Stimulated activated CD4-positive, alpha-beta T cell treated with anti-CD3 and anti-CD28 coated beads, Interleukin-12 subunit alpha, Interleukin-12 subunit beta, amount 100 ng/mL, for 24 hours (primary cell): ENCODE data around the gene NTM.
"Not testable (repeated sequence)": the region's sequence is repeated elsewhere in the genome, so short reads cannot be mapped to it uniquely, and the experiment has no call there.

Experiments used
- DNase-seq, 2 experiments: peaks; one replicate each; pipeline ENCODE4 v3.0.0-alpha.2; 2020; ENCODE audit warnings: low read depth in 2 of 2

Gene NTM

DNA sequence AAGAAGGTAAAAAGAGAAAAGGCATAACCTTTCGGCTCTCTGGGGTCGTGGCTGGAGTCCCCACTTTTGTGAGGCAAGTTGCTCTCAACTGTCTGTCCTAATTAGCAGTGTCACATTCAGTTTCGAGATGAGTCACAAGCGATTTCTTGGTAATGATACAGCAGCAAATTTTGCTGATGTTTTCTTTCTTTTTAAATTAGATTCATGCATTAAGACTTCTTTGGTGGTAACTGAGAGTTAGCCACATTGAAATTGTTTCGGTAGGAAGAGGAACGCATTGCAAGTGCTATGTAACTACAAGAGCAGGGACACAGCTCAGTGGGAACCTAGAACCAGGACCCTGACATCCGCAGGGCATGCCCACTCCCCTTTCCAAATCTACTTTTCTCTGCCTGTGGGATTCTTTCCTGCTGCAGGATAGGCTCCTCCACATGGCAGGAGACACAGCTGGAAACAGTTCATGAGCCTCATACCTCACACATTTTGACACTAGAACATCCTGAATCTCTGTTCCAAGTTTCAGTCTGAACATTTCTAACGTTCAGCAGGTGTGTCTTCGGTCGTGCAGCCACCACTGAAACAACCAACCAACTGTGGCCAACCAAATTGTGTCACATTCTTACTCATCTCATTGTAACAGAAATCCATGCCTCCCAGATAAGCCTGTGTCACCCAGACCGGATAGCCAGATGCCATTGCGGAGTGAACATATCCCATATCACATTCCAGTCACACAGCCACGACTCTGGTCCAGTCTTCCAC, 987.6 kb downstream of the NTM start:
- no peak for DNase-seq

DNA sequence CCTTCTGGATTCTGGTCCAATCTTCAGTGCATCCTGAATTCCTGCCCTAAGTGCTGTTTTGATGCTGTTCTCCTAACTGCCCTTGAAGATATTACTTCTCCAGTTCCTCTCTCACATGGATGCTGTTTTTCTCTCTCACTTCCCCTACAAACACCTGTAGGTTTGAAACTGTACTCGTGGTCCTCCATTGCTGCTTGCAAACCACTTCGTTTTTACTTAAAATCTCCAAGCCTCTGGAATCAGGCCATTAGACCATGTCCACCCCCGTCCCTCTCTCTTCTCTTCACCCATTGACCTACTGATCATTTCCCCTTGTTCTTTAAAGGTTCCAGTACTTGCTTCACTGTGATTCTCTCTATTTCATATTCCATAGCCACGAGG, 988.1 kb downstream of the NTM start:
- no peak for DNase-seq

DNA sequence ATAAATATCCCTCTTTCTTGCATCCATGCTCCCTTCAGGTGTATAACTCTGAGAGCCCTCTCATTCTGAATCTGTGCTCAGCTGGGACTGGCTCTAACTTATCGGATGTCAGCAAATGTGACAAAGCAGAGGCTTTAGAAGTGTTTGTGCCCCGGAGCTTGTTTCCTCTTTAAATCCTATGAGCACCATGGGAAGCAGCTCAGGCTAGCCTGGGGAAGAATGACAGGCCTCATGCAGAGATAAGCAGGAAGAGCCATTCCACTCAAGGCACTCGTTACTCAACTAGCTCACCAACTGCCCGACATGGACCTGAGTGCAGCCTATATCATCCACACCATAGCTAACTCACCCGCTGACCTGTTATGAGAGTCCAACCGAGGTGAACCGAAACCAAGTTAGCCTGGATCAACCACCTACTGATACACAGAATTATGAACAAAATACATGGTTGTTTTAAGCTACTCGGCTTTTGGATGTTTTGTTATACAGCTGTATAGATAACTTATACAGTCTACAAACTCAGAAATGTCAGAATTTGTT, 990.7 kb downstream of the NTM start:
- no peak for DNase-seq

DNA sequence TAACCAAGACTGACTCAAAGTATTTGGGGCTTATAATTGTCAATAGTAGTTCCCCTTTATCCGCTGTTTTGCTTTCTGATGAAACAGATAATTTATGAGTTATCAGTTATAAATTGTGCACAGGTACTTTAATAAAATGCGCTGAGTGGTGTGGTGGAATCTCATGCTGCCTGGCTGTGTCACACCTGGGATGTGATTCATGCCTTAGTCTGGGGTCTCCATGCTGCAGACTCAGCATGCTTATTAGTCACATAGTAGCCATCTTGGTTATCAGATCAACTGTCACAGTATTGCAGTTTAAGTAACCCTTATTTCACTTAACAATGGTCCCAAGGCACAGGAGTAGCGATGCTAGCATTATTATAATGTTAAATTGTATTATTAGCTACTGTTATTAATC, 995.2 kb downstream of the NTM start:
- DNase-seq, result no peak

DNA sequence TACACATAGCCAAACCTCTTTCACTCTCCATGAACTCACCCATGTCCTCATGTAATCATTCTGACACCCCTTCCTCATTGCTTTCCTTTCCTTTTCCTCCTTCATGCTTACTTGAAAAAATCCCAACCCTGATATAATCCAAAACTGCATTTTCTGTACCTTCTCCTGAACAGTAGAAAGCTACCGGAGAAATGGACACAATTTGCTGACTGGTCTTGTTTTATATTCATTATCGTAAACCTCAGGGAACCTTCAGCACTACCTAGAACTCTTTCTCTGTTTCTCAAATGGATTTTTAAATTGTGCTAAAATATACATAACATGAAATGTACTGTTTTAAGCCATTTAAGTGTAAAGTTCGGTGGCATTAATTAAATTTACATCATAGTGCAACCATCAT, 996.9 kb downstream of the NTM start:
- DNase-seq, result no peak

DNA sequence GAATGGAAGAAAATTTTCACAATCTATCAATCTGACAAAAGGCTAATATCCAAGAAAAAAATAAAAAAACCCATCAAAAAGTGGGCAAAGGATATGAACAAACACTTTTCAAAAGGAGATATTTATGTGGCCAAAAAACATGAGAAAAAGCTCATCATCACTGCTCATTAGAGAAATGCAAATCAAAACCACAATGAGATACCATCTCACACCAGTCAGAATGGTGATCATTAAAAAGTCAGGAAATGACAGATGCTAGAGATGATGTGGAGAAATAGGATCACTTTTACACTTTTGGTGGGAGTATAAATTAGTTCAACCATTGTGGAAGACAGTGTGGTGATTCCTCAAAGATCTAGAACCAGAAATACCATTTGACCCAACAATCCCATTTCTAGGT, 999.7 kb downstream of the NTM start:
- DNase-seq, result not testable (repeated sequence)

DNA sequence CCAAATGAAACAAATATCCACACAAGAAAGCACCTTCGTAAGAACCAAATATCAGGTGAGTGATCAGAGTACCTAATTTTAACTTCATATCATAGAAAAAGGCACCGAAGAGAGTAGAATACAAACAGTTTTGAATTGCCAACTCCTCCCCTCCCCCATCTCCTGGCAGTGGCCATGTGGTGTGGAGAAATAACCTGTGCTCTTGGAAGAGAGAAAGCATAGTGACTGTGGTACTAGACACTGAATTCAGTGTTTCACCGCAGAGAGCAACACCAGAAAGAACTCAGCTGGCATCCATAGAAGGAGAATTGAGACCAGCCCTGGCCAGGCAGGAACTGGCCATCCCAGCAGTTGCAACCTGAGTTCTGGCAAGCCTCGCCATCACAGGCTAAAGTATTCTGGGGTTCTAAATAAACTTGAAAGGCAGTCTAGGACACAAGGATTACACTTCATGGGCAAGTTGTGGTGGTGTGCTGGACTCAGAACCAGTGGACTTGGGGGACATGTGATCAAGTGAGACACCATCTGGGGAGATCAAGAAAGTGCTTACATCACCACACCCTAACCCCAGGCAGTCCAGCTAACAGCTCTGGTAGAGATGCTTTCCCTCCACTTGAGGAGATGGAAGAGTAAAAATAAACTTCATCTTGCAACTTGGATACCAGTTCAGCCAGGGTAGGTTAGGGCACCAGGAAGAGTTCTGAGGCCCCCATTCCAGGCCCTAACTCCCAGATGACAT, 1003.2 kb downstream of the NTM start:
- DNase-seq, result no peak

DNA sequence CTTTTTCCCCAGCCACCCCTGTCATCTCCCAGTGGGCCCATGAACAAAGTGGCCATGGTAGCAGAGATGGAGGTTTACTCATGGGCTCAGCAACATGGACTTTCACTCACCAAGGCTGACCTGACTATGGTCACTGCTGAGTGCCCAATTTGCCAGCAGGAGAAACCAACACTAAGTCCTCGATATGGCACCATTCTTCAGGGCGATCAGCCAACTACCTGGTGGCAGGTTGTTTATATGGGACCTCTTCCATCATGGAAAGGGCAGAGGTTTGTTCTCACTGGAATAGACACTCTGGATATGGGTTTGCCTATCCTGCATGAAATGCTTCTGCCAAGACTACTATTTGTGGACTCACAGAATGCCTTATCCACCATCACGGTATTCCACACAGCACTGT, 1009.1 kb downstream of the NTM start:
- DNase-seq, result no peak
